Measurements from ENCODE around the gene MYLK.

MYLK gene

GRCh38 chr3:123733805-123734526, 150.2 kb downstream of the MYLK start:
- Histone ChIP-seq H3K27ac (replicated peaks; ENCODE audit: low read length) (no peak overlapping the region), H3K4me2 (ENCODE audit: insufficient read depth, low read length, poor library complexity, severe bottlenecking) (no peak overlapping the region), H2AK5ac (ENCODE audit: low read depth, low read length) (no peak overlapping the region), H3K36me3 (replicated peaks in 1 of 2; ENCODE audit: control insufficient read depth in 2 of 2, insufficient read depth in 2 of 2, low read length in 2 of 2) (peaks cover 23 to 30% of the 10 kb centered on the region in 2 donors), H2BK15ac (ENCODE audit: low read length) (no peak overlapping the region), H3K4me3 (ENCODE audit: low read length in 2 of 2) (no peak overlapping the region), H4K91ac (ENCODE audit: low read depth, low read length, poor library complexity) (no peak overlapping the region), H3K14ac (ENCODE audit: low read length) (no peak overlapping the region), H3K4ac (ENCODE audit: low read length) (no peak overlapping the region), H3K18ac (ENCODE audit: low read length) (peak overlapping the region; percentile 11), H3K9me3 (replicated peaks in 1 of 2; ENCODE audit: control insufficient read depth in 2 of 2, insufficient read depth in 1 of 2, low read depth in 1 of 2, low read length in 2 of 2) (peaks cover 0 to 6% of the 10 kb centered on the region in 2 donors), H3K4me1 (ENCODE audit: control insufficient read depth in 2 of 2, insufficient read depth in 1 of 2, low read depth in 1 of 2, low read length in 2 of 2) (peaks cover 0 to 5% of the 10 kb centered on the region in 2 donors), H2BK120ac (ENCODE audit: low read depth, low read length) (no peak overlapping the region), H2AFZ (ENCODE audit: low read length) (no peak overlapping the region), H3K9ac (ENCODE audit: low read depth, low read length, poor library complexity) (no peak overlapping the region), H3K79me1 (ENCODE audit: low read depth, low read length) (no peaks in the 10 kb centered on the region), H3K27me3 (ENCODE audit: control insufficient read depth in 3 of 3, insufficient read depth in 3 of 3, low read depth in 1 of 3, low read length in 3 of 3) (no peaks in the 10 kb centered on the region), H2BK12ac (ENCODE audit: low read length) (no peak overlapping the region), H3K23ac (ENCODE audit: low read depth, low read length, poor library complexity) (no peak overlapping the region), H4K8ac (ENCODE audit: low read depth, low read length) (no peak overlapping the region), H2BK5ac (ENCODE audit: low read length) (no peak overlapping the region)
- no peak for DNase-seq (ENCODE audit: low spot score)
- no CpG with 5 or more reads among the region's 13 CpGs for WGBS, 2 donors (ENCODE audit: extremely low coverage in 2 of 2, insufficient read length in 2 of 2, insufficient replicate concordance in 1 of 2)

DNA sequence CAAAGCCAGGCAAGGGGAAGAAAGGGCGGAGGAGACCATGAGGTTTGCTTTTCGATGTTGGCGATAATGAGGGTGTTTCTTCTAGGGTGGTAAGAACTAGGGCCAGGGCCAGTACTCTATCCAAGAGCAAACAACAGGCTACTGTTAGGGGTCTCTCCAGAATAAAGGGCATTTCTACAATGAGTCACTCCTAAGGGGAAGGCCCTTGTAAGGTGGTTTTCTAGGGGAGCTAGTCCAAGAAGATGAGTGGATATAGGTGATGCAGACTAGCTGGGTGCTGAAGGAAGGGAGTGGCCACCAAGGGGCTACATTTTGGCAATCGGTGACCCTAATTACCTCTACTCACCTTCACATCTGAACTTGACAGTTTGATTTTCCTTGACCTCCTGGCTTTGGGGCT, 150.8 kb downstream of the MYLK start:
- no peak overlapping the region for H3K23ac ChIP-seq (ENCODE audit: low read depth, low read length, poor library complexity)
- no peaks in the 10 kb centered on the region for H3K79me1 ChIP-seq (ENCODE audit: low read depth, low read length)
- H3K14ac ChIP-seq (ENCODE audit: low read length): no peak overlapping the region
- no peak overlapping the region for H2AFZ ChIP-seq (ENCODE audit: low read length)
- H4K8ac ChIP-seq (ENCODE audit: low read depth, low read length): no peak overlapping the region
- no peak overlapping the region for H3K4me2 ChIP-seq (ENCODE audit: insufficient read depth, low read length, poor library complexity, severe bottlenecking)
- H3K27ac ChIP-seq (replicated peaks; ENCODE audit: low read length): no peak overlapping the region
- no peak overlapping the region for H3K18ac ChIP-seq (ENCODE audit: low read length)
- peaks cover 0 to 5% of the 10 kb centered on the region in 2 donors for H3K4me1 ChIP-seq (ENCODE audit: control insufficient read depth in 2 of 2, insufficient read depth in 1 of 2, low read depth in 1 of 2, low read length in 2 of 2)
- no peak for DNase-seq (ENCODE audit: low spot score)
- H2BK120ac ChIP-seq (ENCODE audit: low read depth, low read length): no peak overlapping the region
- no peak overlapping the region for H2BK5ac ChIP-seq (ENCODE audit: low read length)
- no peak overlapping the region for H3K9ac ChIP-seq (ENCODE audit: low read depth, low read length, poor library complexity)
- peaks cover 0 to 8% of the 10 kb centered on the region in 2 donors for H3K9me3 ChIP-seq (replicated peaks in 1 of 2; ENCODE audit: control insufficient read depth in 2 of 2, insufficient read depth in 1 of 2, low read depth in 1 of 2, low read length in 2 of 2)
- H2BK12ac ChIP-seq (ENCODE audit: low read length): no peak overlapping the region
- H3K27me3 ChIP-seq (ENCODE audit: control insufficient read depth in 3 of 3, insufficient read depth in 3 of 3, low read depth in 1 of 3, low read length in 3 of 3): no peaks in the 10 kb centered on the region
- H4K91ac ChIP-seq (ENCODE audit: low read depth, low read length, poor library complexity): no peak overlapping the region
- no peak overlapping the region for H2BK15ac ChIP-seq (ENCODE audit: low read length)
- no peak overlapping the region for H3K4me3 ChIP-seq (ENCODE audit: low read length in 2 of 2)
- no CpG with 5 or more reads among the region's 4 CpGs for WGBS, 2 donors (ENCODE audit: extremely low coverage in 2 of 2, insufficient read length in 2 of 2, insufficient replicate concordance in 1 of 2)
- no peak overlapping the region for H2AK5ac ChIP-seq (ENCODE audit: low read depth, low read length)
- H3K36me3 ChIP-seq (replicated peaks in 1 of 2; ENCODE audit: control insufficient read depth in 2 of 2, insufficient read depth in 2 of 2, low read length in 2 of 2): peaks cover 20 to 24% of the 10 kb centered on the region in 2 donors
- H3K4ac ChIP-seq (ENCODE audit: low read length): no peak overlapping the region

GRCh38 chr3:123732447-123732846, 151.7 kb downstream of the MYLK start:
- Histone ChIP-seq H3K27me3 (ENCODE audit: control insufficient read depth in 3 of 3, insufficient read depth in 3 of 3, low read depth in 1 of 3, low read length in 3 of 3) (no peaks in the 10 kb centered on the region), H3K14ac (ENCODE audit: low read length) (no peak overlapping the region), H4K91ac (ENCODE audit: low read depth, low read length, poor library complexity) (no peak overlapping the region), H2BK120ac (ENCODE audit: low read depth, low read length) (no peak overlapping the region), H3K18ac (ENCODE audit: low read length) (no peak overlapping the region), H2BK12ac (ENCODE audit: low read length) (no peak overlapping the region), H3K4ac (ENCODE audit: low read length) (no peak overlapping the region), H3K9me3 (replicated peaks in 1 of 2; ENCODE audit: control insufficient read depth in 2 of 2, insufficient read depth in 1 of 2, low read depth in 1 of 2, low read length in 2 of 2) (peaks cover 0 to 8% of the 10 kb centered on the region in 2 donors), H3K27ac (replicated peaks; ENCODE audit: low read length) (no peak overlapping the region), H2AK5ac (ENCODE audit: low read depth, low read length) (no peak overlapping the region), H2AFZ (ENCODE audit: low read length) (no peak overlapping the region), H3K4me1 (ENCODE audit: control insufficient read depth in 2 of 2, insufficient read depth in 1 of 2, low read depth in 1 of 2, low read length in 2 of 2) (peaks cover 0 to 5% of the 10 kb centered on the region in 2 donors), H2BK5ac (ENCODE audit: low read length) (no peak overlapping the region), H3K79me1 (ENCODE audit: low read depth, low read length) (no peaks in the 10 kb centered on the region), H3K36me3 (replicated peaks in 1 of 2; ENCODE audit: control insufficient read depth in 2 of 2, insufficient read depth in 2 of 2, low read length in 2 of 2) (peaks cover 18 to 19% of the 10 kb centered on the region in 2 donors), H3K4me3 (ENCODE audit: low read length in 2 of 2) (no peak overlapping the region), H4K8ac (ENCODE audit: low read depth, low read length) (no peak overlapping the region), H3K9ac (ENCODE audit: low read depth, low read length, poor library complexity) (no peak overlapping the region), H3K4me2 (ENCODE audit: insufficient read depth, low read length, poor library complexity, severe bottlenecking) (no peak overlapping the region), H3K23ac (ENCODE audit: low read depth, low read length, poor library complexity) (no peak overlapping the region), H2BK15ac (ENCODE audit: low read length) (no peak overlapping the region)
- no CpG with 5 or more reads among the region's 3 CpGs for WGBS, 2 donors (ENCODE audit: extremely low coverage in 2 of 2, insufficient read length in 2 of 2, insufficient replicate concordance in 1 of 2)
- no peak for DNase-seq (ENCODE audit: low spot score)

DNA sequence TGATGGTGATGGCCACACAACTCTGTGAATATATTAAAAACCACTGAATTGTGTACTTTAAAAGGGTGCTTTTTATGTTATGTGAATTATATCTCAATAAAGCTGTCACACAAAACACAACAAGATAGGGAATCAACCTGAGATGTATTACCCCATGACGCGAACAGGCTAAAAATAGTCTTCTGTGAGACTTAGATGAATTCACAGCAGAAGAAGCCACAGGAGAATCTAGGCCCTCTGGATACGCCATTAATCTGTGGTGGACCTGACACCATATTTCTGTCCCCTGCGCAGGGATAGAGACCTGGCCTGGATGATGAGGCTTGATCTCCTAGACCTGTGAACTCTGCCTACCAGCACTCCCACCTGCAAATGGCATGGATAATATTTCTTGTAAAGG, 153.3 kb downstream of the MYLK start:
- no CpG with 5 or more reads among the region's 4 CpGs for WGBS, 2 donors (ENCODE audit: extremely low coverage in 2 of 2, insufficient read length in 2 of 2, insufficient replicate concordance in 1 of 2)
- no peak overlapping the region for H3K4me3 ChIP-seq (ENCODE audit: low read length in 2 of 2)

More for the DNA sequence above, 153.3 kb downstream of the MYLK start:
- H3K4me1 ChIP-seq (ENCODE audit: control insufficient read depth in 2 of 2, insufficient read depth in 1 of 2, low read depth in 1 of 2, low read length in 2 of 2): peaks cover 0 to 5% of the 10 kb centered on the region in 2 donors
- no peak overlapping the region for H2AFZ ChIP-seq (ENCODE audit: low read length)
- H4K91ac ChIP-seq (ENCODE audit: low read depth, low read length, poor library complexity): no peak overlapping the region
- H2BK5ac ChIP-seq (ENCODE audit: low read length): no peak overlapping the region
- H2BK120ac ChIP-seq (ENCODE audit: low read depth, low read length): no peak overlapping the region
- no peaks in the 10 kb centered on the region for H3K27me3 ChIP-seq (ENCODE audit: control insufficient read depth in 3 of 3, insufficient read depth in 3 of 3, low read depth in 1 of 3, low read length in 3 of 3)
- no peak overlapping the region for H2AK5ac ChIP-seq (ENCODE audit: low read depth, low read length)
- H2BK12ac ChIP-seq (ENCODE audit: low read length): no peak overlapping the region
- H3K79me1 ChIP-seq (ENCODE audit: low read depth, low read length): no peaks in the 10 kb centered on the region
- no peak overlapping the region for H3K4me2 ChIP-seq (ENCODE audit: insufficient read depth, low read length, poor library complexity, severe bottlenecking)
- H3K18ac ChIP-seq (ENCODE audit: low read length): no peak overlapping the region
- no peak for DNase-seq (ENCODE audit: low spot score)
- no peak overlapping the region for H3K4ac ChIP-seq (ENCODE audit: low read length)
- H3K23ac ChIP-seq (ENCODE audit: low read depth, low read length, poor library complexity): no peak overlapping the region
- no peak overlapping the region for H3K27ac ChIP-seq (replicated peaks; ENCODE audit: low read length)
- H3K14ac ChIP-seq (ENCODE audit: low read length): no peak overlapping the region
- no peak overlapping the region for H4K8ac ChIP-seq (ENCODE audit: low read depth, low read length)
- H3K9ac ChIP-seq (ENCODE audit: low read depth, low read length, poor library complexity): no peak overlapping the region
- peaks cover 0 to 8% of the 10 kb centered on the region in 2 donors for H3K9me3 ChIP-seq (replicated peaks in 1 of 2; ENCODE audit: control insufficient read depth in 2 of 2, insufficient read depth in 1 of 2, low read depth in 1 of 2, low read length in 2 of 2)
- peaks cover 11 to 15% of the 10 kb centered on the region in 2 donors for H3K36me3 ChIP-seq (replicated peaks in 1 of 2; ENCODE audit: control insufficient read depth in 2 of 2, insufficient read depth in 2 of 2, low read length in 2 of 2)
- H2BK15ac ChIP-seq (ENCODE audit: low read length): no peak overlapping the region

Data from neuronal stem cell (in vitro differentiated cells).